MM.1S (cell line): ENCODE data around the gene NEDD4.

Source experiments
- DNase-seq: peaks from one replicate; pipeline ENCODE4 v3.0.0-alpha.2; 2015
- H2AFZ ChIP-seq: fragments of 300-600 bp; sonication (generic); 2 replicates; pipeline ENCODE4 v1.6.0; 2016; ENCODE audit warnings: antibody characterized with exemption, low read length
- H3F3A ChIP-seq: fragments of 300-600 bp; sonication (generic); 2 replicates; pipeline ENCODE4 v1.6.1; 2016; ENCODE audit warnings: mild to moderate bottlenecking, antibody characterized with exemption, low read length, moderate library complexity, mixed read lengths; ENCODE audit not compliant: insufficient read depth
- H3K27ac ChIP-seq: fragments of 300-600 bp; sonication (generic); 2 replicates; pipeline ENCODE4 v1.5.1; 2016; ENCODE audit warnings: mild to moderate bottlenecking, low read length
- H3K27me3 ChIP-seq: fragments of 300-600 bp; sonication (generic); replicated peaks from 2 replicates; pipeline ENCODE4 v1.6.0; 2016; ENCODE audit warnings: low read length; ENCODE audit not compliant: insufficient read depth
- H3K36me3 ChIP-seq: fragments of 300-600 bp; sonication (generic); replicated peaks from 2 replicates; pipeline ENCODE4 v1.6.1; 2016; ENCODE audit warnings: mild to moderate bottlenecking, low read length, mixed read lengths; ENCODE audit not compliant: insufficient read depth
- H3K4me1 ChIP-seq: fragments of 300-600 bp; sonication (generic); 2 replicates; pipeline ENCODE4 v1.6.1; 2016; ENCODE audit warnings: low read length, mixed read lengths
- H3K4me2 ChIP-seq: fragments of 300-600 bp; sonication (generic); 2 replicates; pipeline ENCODE4 v1.6.0; 2016; ENCODE audit warnings: low read depth, low read length
- H3K4me3 ChIP-seq: fragments of 300-600 bp; sonication (generic); 2 replicates; pipeline ENCODE4 v1.5.1; 2016; ENCODE audit warnings: low read length, mixed read lengths
- H3K79me2 ChIP-seq: fragments of 300-600 bp; sonication (generic); 2 replicates; pipeline ENCODE4 v1.6.1; 2016; ENCODE audit warnings: mixed run types, low read length, mixed read lengths
- H3K9ac ChIP-seq: fragments of 300-600 bp; sonication (generic); 2 replicates; pipeline ENCODE4 v1.6.1; 2016; ENCODE audit warnings: low read length, mixed read lengths
- H3K9me2 ChIP-seq: fragments of 300-600 bp; sonication (generic); replicated peaks from 2 replicates; pipeline ENCODE4 v1.6.1; 2016; ENCODE audit warnings: mild to moderate bottlenecking, low read length, mixed read lengths; ENCODE audit not compliant: insufficient read depth
- H3K9me3 ChIP-seq: fragments of 300-600 bp; sonication (generic); replicated peaks from 2 replicates; pipeline ENCODE4 v1.6.1; 2016; ENCODE audit warnings: mild to moderate bottlenecking, low read length, mixed read lengths; ENCODE audit not compliant: insufficient read depth
- H4K20me1 ChIP-seq: fragments of 300-600 bp; sonication (generic); 2 replicates; pipeline ENCODE4 v1.6.1; 2016; ENCODE audit warnings: mild to moderate bottlenecking, low read length, moderate library complexity, mixed read lengths; ENCODE audit not compliant: insufficient read depth
- EZH2 ChIP-seq: fragments of 300-600 bp; sonication (generic); optimal IDR thresholded peaks from 2 replicates; pipeline ENCODE3; 2017; ENCODE audit warnings: low read depth, mild to moderate bottlenecking, antibody characterized with exemption, low read length, mixed read lengths
- EZH2phosphoT487 ChIP-seq: fragments of 300-600 bp; sonication (generic); IDR thresholded peaks from 2 replicates; pipeline ENCODE4 v1.6.1; 2018; ENCODE audit warnings: antibody characterized with exemption, low read length
- TF ChIP-seq, protein P1 (sequence below): fragments of 300-600 bp; sonication (generic); IDR thresholded peaks from 2 replicates; pipeline ENCODE4 v1.5.1; 2016; ENCODE audit warnings: antibody characterized with exemption, low read length, mixed read lengths

NEDD4 gene

DNA sequence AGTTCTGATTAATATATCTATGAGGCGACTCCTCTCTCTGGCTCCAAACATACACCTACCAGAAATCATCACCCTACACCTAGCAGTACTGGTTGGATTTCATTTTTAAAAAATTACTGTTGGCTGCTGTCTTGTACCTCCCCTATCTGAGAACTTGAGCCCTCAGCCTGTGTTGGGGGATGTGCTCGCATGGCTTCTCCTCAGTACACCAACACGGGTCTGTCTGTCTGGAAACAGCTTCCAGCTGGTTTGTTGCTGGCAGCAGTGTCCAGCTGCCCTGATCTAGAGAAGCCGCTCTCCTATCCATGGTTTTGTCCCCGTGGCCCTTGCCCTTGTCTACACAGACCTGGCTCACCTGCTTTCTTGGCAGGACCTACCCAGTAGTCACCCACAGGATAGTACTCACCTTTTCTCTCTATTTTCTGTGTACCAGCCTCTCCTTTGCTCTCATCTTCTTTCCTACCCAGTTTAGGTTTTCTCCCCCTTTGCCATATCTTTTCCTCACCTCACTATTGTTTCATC lies 43.2 kb upstream of the NEDD4 start:
- Histone ChIP-seq H3K27ac (no peak overlapping the region), H3K9me2 (no peaks in the 10 kb centered on the region), H3K27me3 (no peaks in the 10 kb centered on the region), H2AFZ (no peak overlapping the region), H3K9ac (no peak overlapping the region), H3K4me1 (no peaks in the 10 kb centered on the region), H3K4me2 (no peak overlapping the region), H3K79me2 (no peaks in the 10 kb centered on the region), H4K20me1 (no peaks in the 10 kb centered on the region), H3F3A (no peaks in the 10 kb centered on the region), H3K36me3 (no peaks in the 10 kb centered on the region), H3K4me3 (no peak overlapping the region), H3K9me3 (no peaks in the 10 kb centered on the region)
- TF ChIP-seq EZH2: no peak
- TF ChIP-seq EZH2phosphoT487: no peak
- TF ChIP-seq, protein P1, sequence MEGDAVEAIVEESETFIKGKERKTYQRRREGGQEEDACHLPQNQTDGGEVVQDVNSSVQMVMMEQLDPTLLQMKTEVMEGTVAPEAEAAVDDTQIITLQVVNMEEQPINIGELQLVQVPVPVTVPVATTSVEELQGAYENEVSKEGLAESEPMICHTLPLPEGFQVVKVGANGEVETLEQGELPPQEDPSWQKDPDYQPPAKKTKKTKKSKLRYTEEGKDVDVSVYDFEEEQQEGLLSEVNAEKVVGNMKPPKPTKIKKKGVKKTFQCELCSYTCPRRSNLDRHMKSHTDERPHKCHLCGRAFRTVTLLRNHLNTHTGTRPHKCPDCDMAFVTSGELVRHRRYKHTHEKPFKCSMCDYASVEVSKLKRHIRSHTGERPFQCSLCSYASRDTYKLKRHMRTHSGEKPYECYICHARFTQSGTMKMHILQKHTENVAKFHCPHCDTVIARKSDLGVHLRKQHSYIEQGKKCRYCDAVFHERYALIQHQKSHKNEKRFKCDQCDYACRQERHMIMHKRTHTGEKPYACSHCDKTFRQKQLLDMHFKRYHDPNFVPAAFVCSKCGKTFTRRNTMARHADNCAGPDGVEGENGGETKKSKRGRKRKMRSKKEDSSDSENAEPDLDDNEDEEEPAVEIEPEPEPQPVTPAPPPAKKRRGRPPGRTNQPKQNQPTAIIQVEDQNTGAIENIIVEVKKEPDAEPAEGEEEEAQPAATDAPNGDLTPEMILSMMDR: no peak
- DNase-seq: no peak

DNA sequence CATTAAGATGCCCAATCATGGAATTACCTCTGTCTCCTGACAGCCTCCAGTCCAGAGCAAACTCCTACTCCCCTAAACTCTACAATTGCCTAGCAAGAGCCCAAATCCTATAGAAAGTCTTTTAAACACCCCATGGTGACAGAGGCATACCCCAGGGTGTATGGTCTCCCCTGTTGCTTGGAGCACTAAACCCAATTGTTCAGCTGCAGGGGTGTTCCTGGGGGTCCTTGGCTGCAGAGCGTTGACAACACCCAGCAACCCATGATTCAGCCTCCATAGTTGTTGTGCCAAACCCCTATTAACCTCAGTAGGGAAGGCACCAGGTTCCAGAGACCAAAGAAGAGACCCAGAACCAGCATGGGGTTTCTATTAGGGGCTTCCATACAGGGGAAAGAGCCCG lies 41.8 kb upstream of the NEDD4 start:
- Histone ChIP-seq H3K9me2 (no peaks in the 10 kb centered on the region), H2AFZ (no peak overlapping the region), H4K20me1 (no peaks in the 10 kb centered on the region), H3K9me3 (no peaks in the 10 kb centered on the region), H3F3A (no peaks in the 10 kb centered on the region), H3K79me2 (no peaks in the 10 kb centered on the region), H3K9ac (no peak overlapping the region), H3K27me3 (no peaks in the 10 kb centered on the region), H3K36me3 (no peaks in the 10 kb centered on the region), H3K4me2 (no peak overlapping the region), H3K4me3 (no peak overlapping the region), H3K27ac (no peak overlapping the region), H3K4me1 (no peaks in the 10 kb centered on the region)
- no peak for DNase-seq
- TF ChIP-seq, protein P1: no peak
- TF ChIP-seq EZH2 (no peak), EZH2phosphoT487 (no peak)

- no peak overlapping the region for H2AFZ ChIP-seq
- no peaks in the 10 kb centered on the region for H3K36me3 ChIP-seq
- H3K27ac ChIP-seq: no peak overlapping the region
- H3K4me3 ChIP-seq: no peak overlapping the region
- H3F3A ChIP-seq: no peaks in the 10 kb centered on the region
- no peak for DNase-seq
- no peaks in the 10 kb centered on the region for H3K9me3 ChIP-seq
- H4K20me1 ChIP-seq: no peaks in the 10 kb centered on the region
- no peaks in the 10 kb centered on the region for H3K79me2 ChIP-seq
- H3K4me2 ChIP-seq: no peak overlapping the region
- H3K27me3 ChIP-seq: no peaks in the 10 kb centered on the region
- no peak overlapping the region for H3K9ac ChIP-seq
- no peak for TF ChIP-seq EZH2phosphoT487
- no peak for TF ChIP-seq EZH2
- TF ChIP-seq, protein P1: no peak
- H3K4me1 ChIP-seq: no peaks in the 10 kb centered on the region
- no peaks in the 10 kb centered on the region for H3K9me2 ChIP-seq
Measured at GRCh38 chr15:56034514-56034913, 41.1 kb upstream of the NEDD4 start.
